GM12873 (cell line): ENCODE measurements around the gene MROH2B.

Source experiments
- TF ChIP-seq, protein P1 (sequence below): IDR thresholded peaks from 2 replicates; pipeline ENCODE4 v1.5.1; 2012; ENCODE audit warnings: low read depth, mild to moderate bottlenecking, moderate library complexity, low read length, control low read depth; ENCODE audit not compliant: insufficient read depth; ENCODE audit errors: missing control alignments

Gene MROH2B

DNA sequence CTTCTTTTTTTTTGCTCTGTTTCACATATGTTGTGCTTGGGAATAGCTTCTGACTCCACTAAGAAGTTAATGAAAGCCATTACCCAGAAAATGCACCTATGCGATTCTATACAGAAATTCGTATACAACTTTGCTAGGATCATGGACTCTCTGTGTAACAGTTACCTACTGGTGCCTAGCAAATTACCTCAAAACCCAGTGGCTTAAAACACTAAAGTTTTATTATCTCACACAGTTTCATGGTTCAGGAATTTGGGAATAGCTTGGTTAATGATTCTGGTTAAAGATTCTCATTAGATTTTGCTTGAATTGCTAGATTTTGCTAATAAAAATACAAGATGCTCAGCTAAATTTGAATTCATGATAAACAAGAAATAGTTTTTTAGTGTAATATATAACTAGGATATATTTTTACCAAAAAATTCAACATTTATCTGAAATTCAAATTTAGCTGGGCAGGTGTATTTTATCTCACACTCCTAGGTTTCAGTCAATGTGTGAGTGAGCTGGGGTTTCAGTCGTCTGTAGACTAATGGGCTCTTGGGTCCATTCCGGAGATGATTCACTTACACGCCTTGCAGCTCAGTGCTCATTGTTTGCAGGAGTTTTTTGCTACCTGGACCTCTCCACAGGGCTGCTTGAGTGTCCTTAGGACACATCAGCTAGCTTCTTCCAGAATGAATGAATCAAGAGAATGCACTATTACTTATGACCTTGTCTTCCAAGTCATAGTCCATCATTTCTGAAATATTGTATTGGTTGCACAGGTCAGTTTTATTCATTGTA, 75.1 kb downstream of the MROH2B start:
- TF ChIP-seq, protein P1, sequence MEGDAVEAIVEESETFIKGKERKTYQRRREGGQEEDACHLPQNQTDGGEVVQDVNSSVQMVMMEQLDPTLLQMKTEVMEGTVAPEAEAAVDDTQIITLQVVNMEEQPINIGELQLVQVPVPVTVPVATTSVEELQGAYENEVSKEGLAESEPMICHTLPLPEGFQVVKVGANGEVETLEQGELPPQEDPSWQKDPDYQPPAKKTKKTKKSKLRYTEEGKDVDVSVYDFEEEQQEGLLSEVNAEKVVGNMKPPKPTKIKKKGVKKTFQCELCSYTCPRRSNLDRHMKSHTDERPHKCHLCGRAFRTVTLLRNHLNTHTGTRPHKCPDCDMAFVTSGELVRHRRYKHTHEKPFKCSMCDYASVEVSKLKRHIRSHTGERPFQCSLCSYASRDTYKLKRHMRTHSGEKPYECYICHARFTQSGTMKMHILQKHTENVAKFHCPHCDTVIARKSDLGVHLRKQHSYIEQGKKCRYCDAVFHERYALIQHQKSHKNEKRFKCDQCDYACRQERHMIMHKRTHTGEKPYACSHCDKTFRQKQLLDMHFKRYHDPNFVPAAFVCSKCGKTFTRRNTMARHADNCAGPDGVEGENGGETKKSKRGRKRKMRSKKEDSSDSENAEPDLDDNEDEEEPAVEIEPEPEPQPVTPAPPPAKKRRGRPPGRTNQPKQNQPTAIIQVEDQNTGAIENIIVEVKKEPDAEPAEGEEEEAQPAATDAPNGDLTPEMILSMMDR = no peak

DNA sequence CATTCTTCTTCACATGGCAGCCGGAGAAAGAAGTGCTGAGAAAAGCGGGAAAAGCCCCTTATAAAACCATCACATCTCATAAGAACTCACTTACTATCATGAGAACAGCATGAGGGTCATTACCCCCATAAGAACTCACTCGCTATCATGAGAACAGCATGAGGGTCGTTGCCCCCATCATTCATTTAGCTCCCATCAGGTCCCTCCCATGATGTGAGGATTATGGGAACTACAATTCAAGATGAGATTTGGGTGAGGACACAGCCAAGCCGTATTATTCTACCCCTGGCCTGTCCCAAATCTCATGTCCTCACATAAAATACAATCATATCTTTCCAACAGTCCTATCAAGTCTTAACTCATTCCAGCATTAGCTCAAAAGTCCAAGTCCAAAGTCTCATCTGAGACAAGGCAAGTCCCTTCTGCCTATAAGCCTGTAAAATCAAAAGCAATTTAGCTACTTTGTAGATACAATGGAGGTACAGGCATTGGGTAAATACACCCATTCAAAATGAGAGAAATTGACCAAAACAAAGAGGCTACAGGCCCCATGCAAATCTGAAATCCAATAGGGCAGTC, 79.1 kb downstream of the MROH2B start:
- TF ChIP-seq, protein P1 = no peak

DNA sequence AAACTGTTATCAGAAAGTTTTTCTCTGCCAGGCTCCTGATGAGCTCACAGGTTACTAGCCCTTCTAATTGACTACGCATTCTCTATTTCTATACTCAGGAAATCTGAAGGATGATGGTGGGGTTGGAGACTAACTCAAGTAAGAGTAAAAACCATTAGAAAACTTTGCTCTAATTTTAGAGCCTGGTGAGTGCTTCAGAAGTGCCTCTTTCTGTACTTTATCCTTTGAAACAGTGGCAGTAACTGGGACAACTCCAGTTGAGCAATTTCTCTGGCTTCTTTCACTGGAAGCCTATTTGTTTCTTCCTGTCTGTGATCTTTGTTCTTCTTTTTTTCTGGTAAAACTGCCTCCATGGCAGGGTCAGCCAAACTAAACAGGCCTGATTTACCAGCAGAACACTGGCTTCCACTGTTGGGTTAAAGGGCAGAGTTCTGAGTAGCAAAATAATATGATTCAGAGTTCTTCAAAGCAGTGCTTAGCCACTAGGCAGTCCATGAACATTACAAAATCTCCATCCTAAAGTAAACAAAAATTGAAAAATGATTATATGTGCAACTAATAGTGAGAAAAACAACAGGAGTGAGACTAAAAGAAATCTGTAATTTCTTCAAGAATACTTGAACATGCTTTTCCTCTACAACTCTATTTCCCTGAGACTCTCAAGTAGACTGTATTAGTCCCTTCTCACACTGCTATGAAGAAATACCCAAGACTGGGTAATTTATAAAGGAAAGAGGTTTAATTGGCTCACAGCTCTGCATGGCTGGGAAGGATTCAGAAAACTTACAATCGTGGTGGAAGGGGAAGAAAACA, 79.8 kb downstream of the MROH2B start:
- TF ChIP-seq, protein P1 = no peak

DNA sequence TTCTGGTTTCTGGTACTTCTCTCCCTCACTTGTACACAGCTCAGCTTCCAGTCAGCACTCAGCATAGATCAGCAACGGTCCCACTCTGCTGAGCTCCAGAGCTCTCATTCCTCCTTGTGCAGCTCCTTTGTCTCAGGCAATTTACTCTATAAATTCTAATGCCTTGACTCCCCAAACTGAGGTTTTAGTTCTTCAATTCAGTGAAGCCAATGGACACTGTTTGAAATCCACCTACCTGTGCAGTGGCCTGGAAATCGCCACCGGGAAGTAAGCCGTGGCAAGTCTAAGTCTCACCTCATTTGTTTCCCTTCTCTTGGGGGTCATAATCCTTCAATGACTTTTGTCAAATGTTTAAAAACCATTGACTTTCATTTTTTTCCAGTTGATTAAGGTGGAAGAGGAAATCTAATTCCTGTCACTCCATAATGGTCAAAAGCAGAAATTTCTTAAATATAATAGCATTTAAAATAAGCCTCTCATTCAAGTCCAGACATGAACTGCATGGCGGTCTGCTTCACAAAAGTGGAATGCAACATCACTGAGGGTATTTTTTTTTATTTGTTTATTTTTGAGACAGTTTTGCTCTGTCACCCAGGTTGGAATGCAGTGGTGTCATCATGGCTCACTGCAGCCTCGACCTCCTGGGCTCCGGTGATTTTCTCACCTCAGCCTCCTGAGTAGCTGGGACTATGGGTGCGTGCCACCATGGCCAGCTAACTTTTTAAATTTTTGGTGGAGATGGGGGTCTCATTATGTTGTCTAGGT, 82.2 kb downstream of the MROH2B start:
- TF ChIP-seq, protein P1 = no peak

DNA sequence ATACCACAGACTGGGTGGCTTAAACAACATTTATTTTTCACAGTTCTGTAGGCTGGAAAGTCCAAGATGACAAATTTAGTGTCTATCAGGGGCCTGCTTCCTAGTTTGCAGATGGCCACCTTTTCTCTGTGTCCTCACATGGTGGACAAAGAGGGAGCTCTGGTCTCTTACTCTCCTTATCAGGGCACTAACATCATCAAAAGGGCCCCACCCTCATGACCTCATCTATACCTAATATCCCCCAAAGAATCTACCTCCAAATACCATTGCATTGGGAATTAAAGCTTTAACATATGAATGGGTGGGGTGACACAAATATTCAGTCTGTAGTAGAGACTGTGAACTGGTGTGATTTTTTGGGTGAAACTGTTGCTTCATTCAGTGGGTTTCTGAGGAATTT, 83.8 kb downstream of the MROH2B start:
- TF ChIP-seq, protein P1 = no peak

DNA sequence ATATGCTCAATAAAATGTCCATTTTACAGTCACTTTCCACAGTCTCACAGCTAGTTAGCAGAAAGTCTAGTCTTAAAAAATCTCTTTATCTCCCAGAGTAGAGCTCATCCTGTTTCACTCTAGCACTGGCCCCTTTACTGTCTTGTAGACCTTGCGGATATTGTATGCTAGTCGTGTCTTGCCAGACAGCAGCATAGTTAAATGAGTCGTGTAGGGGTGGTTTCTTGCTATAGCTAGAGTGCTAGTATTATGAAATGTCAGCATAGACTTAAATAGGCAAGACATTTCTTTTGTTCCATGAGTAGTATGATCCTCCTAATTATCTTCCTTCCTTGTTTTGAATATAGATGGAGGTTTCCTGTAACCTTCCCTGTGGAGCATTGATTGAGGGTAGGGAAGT, 84.5 kb downstream of the MROH2B start:
- TF ChIP-seq, protein P1 = no peak

DNA sequence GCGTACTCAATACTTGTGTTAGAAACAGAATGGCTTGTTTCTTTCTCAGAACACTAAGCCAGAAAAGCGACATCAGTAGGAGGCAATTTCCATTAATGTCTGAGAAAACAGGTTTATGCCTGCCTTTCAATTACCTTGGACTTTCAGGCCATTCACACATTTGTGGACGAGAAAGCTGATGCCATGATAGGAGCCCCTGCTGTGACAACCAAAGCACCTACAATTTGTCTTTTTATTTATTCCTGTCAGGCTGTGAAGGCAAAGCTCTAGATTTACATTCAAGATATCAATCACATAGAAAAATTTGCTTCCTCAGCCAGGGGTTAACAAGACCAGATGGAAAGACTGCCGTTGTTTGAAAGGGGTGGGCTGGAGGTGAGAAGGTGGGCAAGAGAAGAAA, 85.6 kb downstream of the MROH2B start:
- TF ChIP-seq, protein P1 = no peak
